ENCODE data around the gene SINHCAF. TPM values are rescaled to one million over a fixed set of nuclear protein-coding genes. Genes with fewer than 3 reads are reported as not detected.

The SINHCAF gene
- total RNA-seq, 1 experiment from 2014 or later: 497 TPM

DNA sequence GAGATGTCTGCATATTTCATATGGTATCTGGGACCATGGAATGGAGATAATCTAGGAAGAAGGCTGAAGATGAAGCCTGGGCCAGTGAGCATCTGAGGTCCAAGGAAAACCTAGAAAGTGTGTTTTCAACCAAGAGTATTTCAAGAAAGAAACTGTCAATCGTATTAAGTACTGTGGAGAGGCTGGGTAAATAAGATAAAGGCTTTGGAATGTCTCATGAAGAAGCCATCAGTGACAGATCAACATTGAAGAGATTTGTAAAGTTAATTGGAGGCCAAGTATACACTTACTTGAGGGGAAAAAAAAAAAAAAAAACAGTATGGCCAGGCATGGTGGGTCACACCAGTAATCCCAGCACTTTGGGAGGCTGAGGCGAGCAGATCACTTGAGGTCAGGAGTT is 48.9 kb downstream of the SINHCAF start:
- Histone ChIP-seq H2BK5ac (ENCODE audit: insufficient read length, low read length) (no peak overlapping the region), H3K9ac (ENCODE audit: extremely low read depth, insufficient read length, low read length) (no peak overlapping the region), H3K9me3 (ENCODE audit: control insufficient read depth, low read depth, low read length) (no peaks in the 10 kb centered on the region), H3T11ph (ENCODE audit: low read length) (no peak overlapping the region), H3K23me2 (ENCODE audit: insufficient read length, low read depth, low read length, poor library complexity, severe bottlenecking) (no peaks in the 10 kb centered on the region), H2AK5ac (ENCODE audit: insufficient read length, low read length) (no peak overlapping the region), H4K5ac (ENCODE audit: insufficient read length, low read depth, low read length) (no peak overlapping the region), H3K14ac (ENCODE audit: insufficient read depth, low read length) (no peak overlapping the region), H2BK15ac (ENCODE audit: low read depth, low read length) (no peak overlapping the region), H2BK20ac (ENCODE audit: low read depth, low read length, poor library complexity, severe bottlenecking) (no peak overlapping the region), H3K23ac (ENCODE audit: insufficient read length, low read depth, low read length) (no peak overlapping the region), H3K18ac (ENCODE audit: insufficient read length, low read depth, low read length) (no peak overlapping the region), H3K4ac (ENCODE audit: low read depth, low read length) (no peak overlapping the region), H3K4me2 (ENCODE audit: insufficient read depth, insufficient read length, low read length) (no peak overlapping the region), H2BK12ac (ENCODE audit: insufficient read length, low read depth, low read length) (no peak overlapping the region), H2AFZ (ENCODE audit: low read length) (no peak overlapping the region), H3K27ac (ENCODE audit: insufficient read length, low read depth, low read length) (no peak overlapping the region), H4K20me1 (ENCODE audit: control insufficient read depth, insufficient read depth, insufficient read length) (no peaks in the 10 kb centered on the region), H3K79me1 (ENCODE audit: insufficient read depth, low read depth, low read length, poor library complexity, severe bottlenecking) (no peaks in the 10 kb centered on the region), H3K4me1 (ENCODE audit: insufficient read depth, low read length) (no peaks in the 10 kb centered on the region), H3K27me3 (ENCODE audit: insufficient read depth, low read length) (no peaks in the 10 kb centered on the region), H3K79me2 (ENCODE audit: insufficient read depth, low read length) (no peaks in the 10 kb centered on the region), H4K91ac (ENCODE audit: insufficient read length, low read depth, low read length) (no peak overlapping the region), H4K8ac (replicated peaks; ENCODE audit: insufficient read length, low read depth, low read length) (no peak overlapping the region), H2BK120ac (ENCODE audit: low read depth, low read length, poor library complexity, severe bottlenecking) (no peak overlapping the region), H3K56ac (ENCODE audit: insufficient read length, low read depth, low read length) (no peak overlapping the region)
- peaks cover 18 to 22% of the 10 kb centered on the region in 2 experiments for H3K4me1 Mint-ChIP-seq
- H3K9me3 Mint-ChIP-seq: no peaks in the 10 kb centered on the region
- peak overlapping the region in 1 of 3 experiments; percentile 73; a peak in 2 of 7 replicates for H3K27ac Mint-ChIP-seq
- DNase-seq: no peak
- peaks cover 21 to 53% (median 44%) of the 10 kb centered on the region in 3 experiments; a peak in 6 of 7 replicates for H3K36me3 Mint-ChIP-seq (ENCODE audit: insufficient read depth in 1 of 3, low read depth in 3 of 3)
- TF ChIP-seq CTCF (conservative IDR thresholded peaks at IDR 0.05): no peak
- WGBS (ENCODE audit: extremely low coverage, insufficient read length, low lambda C conversion rate): no CpG with 5 or more reads among the region's 2 CpGs
- no peak overlapping the region for H3K4me3 Mint-ChIP-seq
- H3K27me3 Mint-ChIP-seq (ENCODE audit: low read depth): no peaks in the 10 kb centered on the region

Data from H9 (cell line).